Neuronal stem cell (in vitro differentiated cells): ENCODE measurements around the gene BAD.

Experiments used
- DNase-seq: peaks from one replicate; pipeline ENCODE4 v3.0.0-alpha.2; 2013; ENCODE audit warnings: low spot score
- H2AFZ ChIP-seq: one replicate; pipeline ENCODE4 v1.6.1; 2013; ENCODE audit warnings: mild to moderate bottlenecking, low read length, inconsistent platforms
- H2AK5ac ChIP-seq: 2 replicates; pipeline ENCODE4 v1.6.1; 2013; ENCODE audit warnings: low read depth, mild to moderate bottlenecking, inconsistent platforms, low read length, moderate library complexity, mixed read lengths
- H2BK120ac ChIP-seq: 2 replicates; pipeline ENCODE4 v1.6.1; 2013; ENCODE audit warnings: low read depth, mild to moderate bottlenecking, inconsistent platforms, low read length, moderate library complexity, mixed read lengths
- H2BK12ac ChIP-seq: one replicate; pipeline ENCODE4 v1.6.1; 2013; ENCODE audit warnings: low read length, inconsistent platforms
- H2BK15ac ChIP-seq: 2 replicates; pipeline ENCODE4 v1.6.1; 2013; ENCODE audit warnings: mild to moderate bottlenecking, low read length, inconsistent platforms, mixed read lengths
- H2BK5ac ChIP-seq: one replicate; pipeline ENCODE4 v1.6.1; 2013; ENCODE audit warnings: inconsistent platforms, mild to moderate bottlenecking, low read length, moderate library complexity
- H3K14ac ChIP-seq: one replicate; pipeline ENCODE4 v1.6.1; 2013; ENCODE audit warnings: low read length, inconsistent platforms
- H3K18ac ChIP-seq: 2 replicates; pipeline ENCODE4 v1.6.1; 2013; ENCODE audit warnings: low read length, inconsistent platforms
- H3K23ac ChIP-seq: 2 replicates; pipeline ENCODE4 v1.6.1; 2013; ENCODE audit warnings: low read depth, mild to moderate bottlenecking, mixed read lengths, low read length, inconsistent platforms; ENCODE audit not compliant: poor library complexity
- H3K27ac ChIP-seq: replicated peaks from 3 replicates; pipeline ENCODE4 v1.5.1; 2013; ENCODE audit warnings: low read length, inconsistent platforms
- H3K27me3 ChIP-seq, 3 experiments: 2 replicates each; pipeline ENCODE4 v1.6.1; 2013; ENCODE audit warnings: low read length in 3 of 3, mild to moderate bottlenecking in 2 of 3, inconsistent platforms in 1 of 3, low read depth in 1 of 3, mixed read lengths in 1 of 3, moderate library complexity in 1 of 3; ENCODE audit not compliant: control insufficient read depth in 3 of 3, insufficient read depth in 3 of 3
- H3K36me3 ChIP-seq, 2 donors: replicated peaks in 1 of 2; 2 replicates each; pipeline ENCODE4 v1.6.1; 2013; ENCODE audit warnings: low read length in 2 of 2; ENCODE audit not compliant: control insufficient read depth in 2 of 2, insufficient read depth in 2 of 2
- H3K4ac ChIP-seq: 2 replicates; pipeline ENCODE4 v1.6.1; 2013; ENCODE audit warnings: inconsistent platforms, mild to moderate bottlenecking, low read length, moderate library complexity
- H3K4me1 ChIP-seq, 2 donors: 1 replicate in 1 of 2; 2 replicates in 1 of 2; pipeline ENCODE4 v1.6.1; 2013; ENCODE audit warnings: low read length in 2 of 2, low read depth in 1 of 2; ENCODE audit not compliant: control insufficient read depth in 2 of 2, insufficient read depth in 1 of 2
- H3K4me2 ChIP-seq: one replicate; pipeline ENCODE4 v1.6.1; 2013; ENCODE audit warnings: mild to moderate bottlenecking, low read length, inconsistent platforms; ENCODE audit not compliant: insufficient read depth, poor library complexity, severe bottlenecking
- H3K4me3 ChIP-seq, 2 donors: 2 replicates each; pipeline ENCODE4 v1.5.1; 2013; ENCODE audit warnings: low read length in 2 of 2, mild to moderate bottlenecking in 2 of 2, inconsistent platforms in 1 of 2, moderate library complexity in 1 of 2
- H3K79me1 ChIP-seq: one replicate; pipeline ENCODE4 v1.6.1; 2013; ENCODE audit warnings: low read depth, mild to moderate bottlenecking, inconsistent platforms, low read length, moderate library complexity
- H3K9ac ChIP-seq: one replicate; pipeline ENCODE4 v1.6.1; 2013; ENCODE audit warnings: mild to moderate bottlenecking, low read depth, low read length, inconsistent platforms; ENCODE audit not compliant: poor library complexity
- H3K9me3 ChIP-seq, 2 donors: replicated peaks in 1 of 2; 2 replicates each; pipeline versions ENCODE3 to v1.6.1; 2013; ENCODE audit warnings: low read length in 2 of 2, mild to moderate bottlenecking in 2 of 2, inconsistent platforms in 1 of 2, low read depth in 1 of 2, mixed read lengths in 1 of 2, moderate library complexity in 1 of 2; ENCODE audit not compliant: control insufficient read depth in 2 of 2, insufficient read depth in 1 of 2
- H4K8ac ChIP-seq: one replicate; pipeline ENCODE4 v1.6.1; 2013; ENCODE audit warnings: low read depth, mild to moderate bottlenecking, inconsistent platforms, low read length, moderate library complexity
- H4K91ac ChIP-seq: one replicate; pipeline ENCODE4 v1.6.1; 2013; ENCODE audit warnings: low read length, low read depth, mild to moderate bottlenecking, inconsistent platforms; ENCODE audit not compliant: poor library complexity
- WGBS, 2 donors: extraction: QIAGEN DNeasy Blood & Tissue Kit; methylation state at CpG; one replicate each; pipeline ENCODE4 v1.1.7; 2013; ENCODE audit warnings: missing lambda C conversion rate in 2 of 2, mixed read lengths in 1 of 2; ENCODE audit not compliant: insufficient read length in 2 of 2, insufficient replicate concordance in 1 of 2; ENCODE audit errors: extremely low coverage in 2 of 2; 5-methylcytosine and 5-hydroxymethylcytosine counted together

Gene BAD

GRCh38 chr11:64299847-64300648 lies 15.6 kb upstream of the BAD start, which contains the start of gene CATSPERZ:
Gene CATSPERZ, plus strand, starts transcription at chr11:64300358. Its CDS starts 53 bp downstream, at chr11:64300411.
- H3K4me1 ChIP-seq: peaks cover 7 to 21% of the 10 kb centered on the region in 2 donors
- H2BK12ac ChIP-seq: peak within 1 kb of the TSS; percentile 50
- peak within 1 kb of the TSS; percentile 74 for H3K4me2 ChIP-seq
- no peak within 1 kb of the TSS for H3K27ac ChIP-seq
- peak within 1 kb of the TSS; percentile 76 for H2AK5ac ChIP-seq
- WGBS, 2 donors: no CpG with 5 or more reads among the region's 54 CpGs
- H3K4ac ChIP-seq: no peak within 1 kb of the TSS
- H3K18ac ChIP-seq: peak within 1 kb of the TSS; percentile 83
- DNase-seq: no peak
- H2BK120ac ChIP-seq: peak within 1 kb of the TSS; percentile 56
- peak within 1 kb of the TSS; percentile 29 to 69 for H3K4me3 ChIP-seq
- H3K79me1 ChIP-seq: no peaks in the 10 kb centered on the region
- peak within 1 kb of the TSS; percentile 31 for H3K14ac ChIP-seq
- peak within 1 kb of the TSS; percentile 91 for H2AFZ ChIP-seq
- no peaks in the 10 kb centered on the region for H3K9me3 ChIP-seq
- no peak within 1 kb of the TSS for H4K8ac ChIP-seq
- H4K91ac ChIP-seq: no peak within 1 kb of the TSS
- H2BK5ac ChIP-seq: no peak within 1 kb of the TSS
- H3K36me3 ChIP-seq: no peaks in the 10 kb centered on the region
- peak within 1 kb of the TSS; percentile 26 for H3K23ac ChIP-seq
- H3K27me3 ChIP-seq: peaks cover 39 to 76% (median 64%) of the 10 kb centered on the region in 3 experiments
- H2BK15ac ChIP-seq: peak within 1 kb of the TSS; percentile 93
- H3K9ac ChIP-seq: peak within 1 kb of the TSS; percentile 37

GRCh38 chr11:64298966-64299846 lies 14.7 kb upstream of the BAD start:
- H2BK12ac ChIP-seq: peak overlapping the region; percentile 50
- no peak overlapping the region for H3K4ac ChIP-seq
- peaks cover 39 to 83% (median 71%) of the 10 kb centered on the region in 3 experiments for H3K27me3 ChIP-seq
- H4K8ac ChIP-seq: no peak overlapping the region
- H2BK5ac ChIP-seq: no peak overlapping the region
- peak overlapping the region; percentile 83 for H3K18ac ChIP-seq
- H3K4me3 ChIP-seq: peak overlapping the region; percentile 25 to 54
- no peaks in the 10 kb centered on the region for H3K79me1 ChIP-seq
- no peak overlapping the region for H4K91ac ChIP-seq
- H3K4me2 ChIP-seq: peak overlapping the region; percentile 74
- H2AFZ ChIP-seq: peak overlapping the region; percentile 91
- H3K36me3 ChIP-seq: no peaks in the 10 kb centered on the region
- H2BK120ac ChIP-seq: peak overlapping the region; percentile 56
- DNase-seq: no peak
- peak overlapping the region; percentile 76 for H2AK5ac ChIP-seq
- H3K4me1 ChIP-seq: peaks cover 9 to 26% of the 10 kb centered on the region in 2 donors
- H3K9ac ChIP-seq: no peak overlapping the region
- no peak overlapping the region for H3K23ac ChIP-seq
- peak overlapping the region; percentile 93 for H2BK15ac ChIP-seq
- no peak overlapping the region for H3K27ac ChIP-seq
- H3K9me3 ChIP-seq: no peaks in the 10 kb centered on the region
- WGBS, 2 donors: no CpG with 5 or more reads among the region's 60 CpGs
- H3K14ac ChIP-seq: peak overlapping the region; percentile 31

- no peak overlapping the region for H2BK5ac ChIP-seq
These were observed 13.4 kb upstream of the BAD start for GRCh38 chr11:64297699-64298358.

More at GRCh38 chr11:64297699-64298358, 13.4 kb upstream of the BAD start:
- Histone ChIP-seq H3K27me3 (peaks cover 47 to 85% (median 85%) of the 10 kb centered on the region in 3 experiments), H4K91ac (no peak overlapping the region), H2AK5ac (no peak overlapping the region), H3K23ac (no peak overlapping the region), H3K4me1 (peaks cover 9 to 25% of the 10 kb centered on the region in 2 donors), H2BK120ac (no peak overlapping the region), H3K4me2 (no peak overlapping the region), H3K79me1 (no peaks in the 10 kb centered on the region), H3K18ac (no peak overlapping the region), H2AFZ (no peak overlapping the region), H3K4me3 (no peak overlapping the region), H3K9me3 (no peaks in the 10 kb centered on the region), H3K4ac (no peak overlapping the region), H2BK12ac (no peak overlapping the region), H3K36me3 (no peaks in the 10 kb centered on the region), H3K14ac (no peak overlapping the region), H4K8ac (no peak overlapping the region), H3K27ac (no peak overlapping the region), H2BK15ac (no peak overlapping the region), H3K9ac (no peak overlapping the region)
- no CpG with 5 or more reads among the region's 18 CpGs for WGBS, 2 donors
- no peak for DNase-seq
